Breast epithelium (tissue), 4 donors: ENCODE results near the gene GALNT6. TPM values are rescaled to one million over a fixed set of nuclear protein-coding genes. Genes with fewer than 3 reads are reported as not detected.

Experiments used
- DNase-seq, 2 donors: peaks; one replicate each; pipeline ENCODE4 v3.0.0-alpha.2; 2019; ENCODE audit warnings: low spot score in 2 of 2
- H3K27ac ChIP-seq, 2 donors: fragments of 200-600 bp; sonication (generic) in 1 of 2; one replicate each; pipeline ENCODE4 v1.5.1; 2016 to 2019; ENCODE audit warnings: mild to moderate bottlenecking in 1 of 2
- H3K27me3 ChIP-seq, 2 donors: fragments of 200-600 bp; sonication (generic) in 1 of 2; one replicate each; pipeline versions ENCODE4 v1.5.1 to v1.6.0; 2017 to 2019; ENCODE audit warnings: control low read depth in 1 of 2, mild to moderate bottlenecking in 1 of 2
- H3K36me3 ChIP-seq: fragments of 200-600 bp; one replicate; pipeline ENCODE4 v1.5.1; 2019
- H3K4me1 ChIP-seq, 2 donors: fragments of 200-600 bp; sonication (generic); one replicate each; pipeline ENCODE4 v1.5.1; 2016 to 2019; ENCODE audit warnings: control low read depth in 1 of 2
- H3K4me3 ChIP-seq, 3 donors: fragments of 200-600 bp; sonication (generic); 1 replicate in 2 of 3; 2 replicates in 1 of 3; pipeline ENCODE4 v1.5.1; 2016 to 2019; ENCODE audit warnings: mild to moderate bottlenecking in 3 of 3, moderate library complexity in 2 of 3
- H3K9me3 ChIP-seq, 2 donors: fragments of 200-600 bp; sonication (generic) in 1 of 2; one replicate each; pipeline ENCODE4 v1.5.1; 2016 to 2019; ENCODE audit warnings: control low read depth in 1 of 2
- CTCF ChIP-seq, 3 donors: fragments of 450-650 bp; IDR thresholded peaks; one replicate each; pipeline ENCODE4 v1.5.1; 2016 to 2017; ENCODE audit warnings: antibody characterized with exemption in 3 of 3, mild to moderate bottlenecking in 3 of 3, moderate library complexity in 3 of 3
- POLR2A ChIP-seq: fragments of 450-650 bp; IDR thresholded peaks from one replicate; pipeline ENCODE4 v1.6.1; 2016; ENCODE audit warnings: antibody characterized with exemption, mild to moderate bottlenecking, moderate library complexity
- POLR2AphosphoS5 ChIP-seq, 3 donors: sonication (generic); formaldehyde crosslinking; IDR thresholded peaks; one replicate each; pipeline ENCODE4 v1.6.1; 2017; ENCODE audit warnings: antibody characterized with exemption in 3 of 3
- intact Hi-C: fragments of 100-400 bp; cut with DNase I; formaldehyde crosslinking; loops from one replicate; pipeline ENCODE4 v1.15.1; 2023; ENCODE audit warnings: low total_unique reads
- total RNA-seq, 3 donors: library from RNA; depleted of rRNA; stranded (reverse); fragments of >200 nt; gene quantifications; one replicate each; pipeline ENCODE4 v1.1.0, GENCODE V29; 2016

Gene GALNT6
- total RNA-seq, 3 donors from 2014 or later: 5.8 to 55.8 (median 48.2) TPM

DNA sequence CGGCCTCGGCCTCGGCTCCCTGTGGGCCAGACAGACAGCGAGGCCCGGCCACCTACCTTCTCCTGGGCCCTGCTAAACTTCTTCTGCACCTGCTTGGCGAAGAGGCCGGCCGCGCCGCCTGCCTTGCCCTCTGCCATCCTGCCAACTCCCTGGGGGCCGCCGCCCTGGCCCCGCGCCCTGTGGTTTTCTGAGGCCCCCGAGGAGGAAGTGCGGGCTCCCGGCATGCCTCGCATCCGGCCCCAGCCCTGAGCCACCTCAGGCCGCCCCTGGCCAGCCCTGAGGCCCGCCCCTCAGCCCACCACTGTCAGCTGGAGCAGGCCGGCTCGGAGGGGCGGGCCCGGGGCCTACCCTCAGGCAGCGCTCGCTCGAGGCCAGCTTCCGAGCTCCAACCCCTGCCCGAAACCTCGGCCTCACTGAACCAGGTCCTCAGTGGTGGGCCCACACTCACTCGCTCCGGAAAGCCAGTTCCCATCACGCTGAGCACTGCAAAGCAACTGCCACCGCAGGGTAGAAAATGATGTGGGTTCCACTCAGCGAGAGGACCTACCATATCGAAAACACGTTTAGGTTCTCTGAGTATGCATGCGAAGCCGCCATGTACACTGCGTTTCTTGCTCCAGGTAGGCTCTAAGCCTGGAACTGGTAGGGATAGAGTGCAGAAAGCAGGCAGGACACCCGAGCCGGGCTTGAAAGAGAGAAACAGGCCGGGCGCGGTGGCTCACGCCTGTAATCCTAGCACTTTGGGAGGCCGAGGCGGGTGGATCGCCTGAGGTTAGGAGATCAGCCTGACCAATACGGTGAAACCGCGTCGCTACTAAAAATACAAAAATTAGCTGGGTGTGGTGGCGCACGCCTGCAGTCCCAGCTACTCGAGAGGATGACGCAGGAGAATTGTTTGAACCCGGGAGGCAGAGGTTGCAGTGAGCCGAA is 67.0 kb downstream of the GALNT6 start, which contains the start of gene BIN2:
TSS of gene BIN2 (minus strand) at position 209 of the 930 bp plus-strand sequence. CDS start at position 137, 72 bp downstream.
- peak within 1 kb of the TSS; percentile 24 to 46 (median 31) for H3K4me3 ChIP-seq
- intact Hi-C loops: no loop called here
- no peaks in the 10 kb centered on the region for H3K27me3 ChIP-seq
- H3K4me1 ChIP-seq: no peaks in the 10 kb centered on the region
- no peak for DNase-seq
- peak within 1 kb of the TSS; percentile 58 to 68 for H3K27ac ChIP-seq
- no peaks in the 10 kb centered on the region for H3K36me3 ChIP-seq
- H3K9me3 ChIP-seq: no peaks in the 10 kb centered on the region
- no peak for TF ChIP-seq POLR2AphosphoS5 (IDR thresholded peaks at IDR 0.05)
- no peak for TF ChIP-seq CTCF (IDR thresholded peaks at IDR 0.05)
- TF ChIP-seq POLR2A: no peak

GRCh38 chr12:51323317-51323960 is 67.8 kb downstream of the GALNT6 start:
- Histone ChIP-seq H3K4me1 (no peaks in the 10 kb centered on the region), H3K27ac (peak overlapping the region; percentile 38 to 58), H3K27me3 (no peaks in the 10 kb centered on the region), H3K9me3 (no peaks in the 10 kb centered on the region), H3K4me3 (peak overlapping the region; percentile 24 to 46 (median 31)), H3K36me3 (no peaks in the 10 kb centered on the region)
- DNase-seq: no peak
- no peak for TF ChIP-seq CTCF (IDR thresholded peaks at IDR 0.05)
- TF ChIP-seq POLR2AphosphoS5 (IDR thresholded peaks at IDR 0.05): no peak
- TF ChIP-seq POLR2A: no peak
- intact Hi-C loops: no loop called here

DNA sequence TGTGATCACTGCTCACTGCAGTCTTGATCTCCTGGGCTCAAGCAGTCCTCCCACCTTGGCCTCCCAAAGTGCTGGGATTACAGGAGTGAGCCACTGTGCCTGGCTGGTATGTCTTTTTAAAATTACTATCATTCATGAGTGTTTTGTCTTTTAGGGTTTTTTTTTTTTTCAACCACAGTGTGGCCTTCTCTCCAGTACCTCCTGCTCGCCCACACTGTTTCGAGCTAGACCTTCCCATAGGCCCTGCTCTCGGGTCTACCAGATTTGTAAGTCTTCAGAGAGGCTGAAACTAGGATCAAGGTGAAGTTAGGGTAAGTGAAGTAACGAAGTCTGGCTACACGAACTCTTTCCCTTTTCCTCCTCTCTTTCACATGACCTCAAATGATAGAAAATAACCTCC is 68.8 kb downstream of the GALNT6 start:
- peak overlapping the region in 1 of 3 donors; percentile 46 for H3K4me3 ChIP-seq
- H3K27ac ChIP-seq: no peak overlapping the region
- intact Hi-C loops: no loop called here
- H3K9me3 ChIP-seq: no peaks in the 10 kb centered on the region
- no peak for DNase-seq
- no peak for TF ChIP-seq CTCF (IDR thresholded peaks at IDR 0.05)
- no peaks in the 10 kb centered on the region for H3K36me3 ChIP-seq
- H3K4me1 ChIP-seq: no peaks in the 10 kb centered on the region
- no peaks in the 10 kb centered on the region for H3K27me3 ChIP-seq

- TF ChIP-seq POLR2A (no peak), POLR2AphosphoS5 (IDR thresholded peaks at IDR 0.05) (no peak), CTCF (IDR thresholded peaks at IDR 0.05) (no peak)
- Histone ChIP-seq H3K4me3 (no peak overlapping the region), H3K27ac (no peak overlapping the region), H3K4me1 (no peaks in the 10 kb centered on the region), H3K27me3 (no peaks in the 10 kb centered on the region), H3K36me3 (no peaks in the 10 kb centered on the region), H3K9me3 (no peaks in the 10 kb centered on the region)
- intact Hi-C loops: no loop called here
- no peak for DNase-seq
Observed at GRCh38 chr12:51321882-51322281, 69.3 kb downstream of the GALNT6 start.
